H9 (cell line): ENCODE measurements around the gene MSI2. TPM values are rescaled to one million over a fixed set of nuclear protein-coding genes. Genes with fewer than 3 reads are reported as not detected.

Experiments
- DNase-seq: peaks from one replicate; pipeline ENCODE4 v3.0.0-alpha.2; 2017
- H2AFZ ChIP-seq: one replicate; pipeline ENCODE4 v1.6.1; 2013; ENCODE audit warnings: mild to moderate bottlenecking, low read length, control low read depth, moderate library complexity
- H2AK5ac ChIP-seq: 2 replicates; pipeline ENCODE4 v1.6.1; 2013; ENCODE audit warnings: low read length, control low read depth, mixed read lengths; ENCODE audit not compliant: insufficient read length
- H2BK120ac ChIP-seq: one replicate; pipeline ENCODE4 v1.6.1; 2013; ENCODE audit warnings: low read depth, mild to moderate bottlenecking, low read length, control low read depth, inconsistent platforms; ENCODE audit not compliant: poor library complexity, severe bottlenecking
- H2BK12ac ChIP-seq: 2 replicates; pipeline ENCODE4 v1.6.1; 2013; ENCODE audit warnings: low read length, control low read depth, mixed read lengths, low read depth; ENCODE audit not compliant: insufficient read length
- H2BK15ac ChIP-seq: 2 replicates; pipeline ENCODE4 v1.6.1; 2013; ENCODE audit warnings: low read depth, low read length, control low read depth
- H2BK20ac ChIP-seq: one replicate; pipeline ENCODE4 v1.6.1; 2013; ENCODE audit warnings: low read depth, mild to moderate bottlenecking, low read length, control low read depth, inconsistent platforms; ENCODE audit not compliant: poor library complexity, severe bottlenecking
- H2BK5ac ChIP-seq: 2 replicates; pipeline ENCODE4 v1.6.1; 2013; ENCODE audit warnings: low read length, control low read depth, mixed read lengths; ENCODE audit not compliant: insufficient read length
- H3K14ac ChIP-seq: 2 replicates; pipeline ENCODE4 v1.6.1; 2013; ENCODE audit warnings: low read length, control low read depth; ENCODE audit not compliant: insufficient read depth
- H3K18ac ChIP-seq: 2 replicates; pipeline ENCODE4 v1.6.1; 2013; ENCODE audit warnings: low read depth, mild to moderate bottlenecking, mixed read lengths, low read length, control low read depth; ENCODE audit not compliant: insufficient read length
- H3K23ac ChIP-seq: 2 replicates; pipeline ENCODE4 v1.6.1; 2013; ENCODE audit warnings: low read length, control low read depth, mixed read lengths, low read depth; ENCODE audit not compliant: insufficient read length
- H3K23me2 ChIP-seq: 2 replicates; pipeline ENCODE4 v1.6.1; 2013; ENCODE audit warnings: low read depth, mild to moderate bottlenecking, mixed read lengths, low read length, control low read depth; ENCODE audit not compliant: insufficient read length, poor library complexity, severe bottlenecking
- H3K27ac ChIP-seq: 2 replicates; pipeline ENCODE4 v1.5.1; 2013; ENCODE audit warnings: low read length, control low read depth, mixed read lengths, low read depth; ENCODE audit not compliant: insufficient read length
- H3K27me3 ChIP-seq: 2 replicates; pipeline ENCODE4 v1.6.1; 2013; ENCODE audit warnings: low read length, control low read depth, inconsistent platforms; ENCODE audit not compliant: insufficient read depth
- H3K4ac ChIP-seq: 2 replicates; pipeline ENCODE4 v1.6.1; 2013; ENCODE audit warnings: low read depth, mild to moderate bottlenecking, control low read depth, inconsistent platforms, low read length, moderate library complexity
- H3K4me1 ChIP-seq: 2 replicates; pipeline ENCODE4 v1.6.1; 2013; ENCODE audit warnings: low read length, control low read depth, inconsistent platforms; ENCODE audit not compliant: insufficient read depth
- H3K4me2 ChIP-seq: 2 replicates; pipeline ENCODE4 v1.6.1; 2013; ENCODE audit warnings: low read length, control low read depth, mixed read lengths; ENCODE audit not compliant: insufficient read length, insufficient read depth
- H3K56ac ChIP-seq: 2 replicates; pipeline ENCODE4 v1.6.1; 2013; ENCODE audit warnings: low read depth, mild to moderate bottlenecking, mixed read lengths, low read length, control low read depth; ENCODE audit not compliant: insufficient read length
- H3K79me1 ChIP-seq: 2 replicates; pipeline ENCODE4 v1.6.1; 2013; ENCODE audit warnings: low read depth, mild to moderate bottlenecking, moderate library complexity, low read length, control low read depth, inconsistent platforms; ENCODE audit not compliant: insufficient read depth, poor library complexity, severe bottlenecking
- H3K79me2 ChIP-seq: 2 replicates; pipeline ENCODE4 v1.6.1; 2013; ENCODE audit warnings: low read length, control low read depth, inconsistent platforms; ENCODE audit not compliant: insufficient read depth
- H3K9ac ChIP-seq: 2 replicates; pipeline ENCODE4 v1.6.1; 2013; ENCODE audit warnings: low read length, control low read depth, mixed read lengths; ENCODE audit not compliant: insufficient read length; ENCODE audit errors: extremely low read depth
- H3K9me3 ChIP-seq: one replicate; pipeline ENCODE4 v1.6.1; 2013; ENCODE audit warnings: low read depth, low read length, inconsistent platforms; ENCODE audit not compliant: control insufficient read depth
- H3T11ph ChIP-seq: one replicate; pipeline ENCODE4 v1.6.1; 2013; ENCODE audit warnings: mild to moderate bottlenecking, low read length, control low read depth, inconsistent platforms
- H4K20me1 ChIP-seq: one replicate; pipeline ENCODE4 v1.6.1; 2013; ENCODE audit not compliant: control insufficient read depth, insufficient read length, insufficient read depth
- H4K5ac ChIP-seq: 2 replicates; pipeline ENCODE4 v1.6.1; 2013; ENCODE audit warnings: low read depth, mild to moderate bottlenecking, mixed read lengths, low read length, control low read depth; ENCODE audit not compliant: insufficient read length
- H4K8ac ChIP-seq: replicated peaks from 2 replicates; pipeline ENCODE4 v1.6.1; 2013; ENCODE audit warnings: low read length, control low read depth, mixed read lengths, low read depth; ENCODE audit not compliant: insufficient read length
- H4K91ac ChIP-seq: 2 replicates; pipeline ENCODE4 v1.6.1; 2013; ENCODE audit warnings: low read depth, mild to moderate bottlenecking, moderate library complexity, mixed read lengths, low read length, control low read depth; ENCODE audit not compliant: insufficient read length
- H3K27ac Mint-ChIP-seq, 3 experiments: 2 replicates in 2 of 3; 3 replicates in 1 of 3; pipeline ENCODE4 v1.8.0; 2020 to 2021; ENCODE audit warnings: mixed read lengths in 3 of 3, mild to moderate bottlenecking in 1 of 3, moderate library complexity in 1 of 3
- H3K27me3 Mint-ChIP-seq: 2 replicates; pipeline ENCODE4 v1.8.0; 2021; ENCODE audit warnings: low read depth, mild to moderate bottlenecking, moderate library complexity, mixed read lengths
- H3K36me3 Mint-ChIP-seq, 3 experiments: 2 replicates in 2 of 3; 3 replicates in 1 of 3; pipeline ENCODE4 v1.8.0; 2020 to 2021; ENCODE audit warnings: low read depth in 3 of 3, mixed read lengths in 3 of 3; ENCODE audit not compliant: insufficient read depth in 1 of 3
- H3K4me1 Mint-ChIP-seq, 2 experiments: 2 replicates each; pipeline ENCODE4 v1.8.0; 2020; ENCODE audit warnings: mixed read lengths in 2 of 2
- H3K4me3 Mint-ChIP-seq, 2 experiments: 2 replicates in 1 of 2; 3 replicates in 1 of 2; pipeline ENCODE4 v1.8.0; 2020 to 2021; ENCODE audit warnings: mild to moderate bottlenecking in 2 of 2, mixed read lengths in 2 of 2, moderate library complexity in 1 of 2
- H3K9me3 Mint-ChIP-seq, 2 experiments: 2 replicates in 1 of 2; 3 replicates in 1 of 2; pipeline ENCODE4 v1.8.0; 2020; ENCODE audit warnings: mild to moderate bottlenecking in 2 of 2, mixed read lengths in 2 of 2, moderate library complexity in 1 of 2
- CTCF ChIP-seq: fragments of 200-600 bp; sonication (generic); conservative IDR thresholded peaks from 3 replicates; pipeline ENCODE4 v1.8.0; 2021; ENCODE audit warnings: antibody characterized with exemption, mild to moderate bottlenecking
- WGBS: extraction: QIAGEN DNeasy Blood & Tissue Kit; methylation state at CpG from one replicate; pipeline ENCODE4 v1.1.7; 2013; ENCODE audit warnings: missing lambda C conversion rate, low lambda C conversion rate, mixed read lengths; ENCODE audit not compliant: insufficient read length; ENCODE audit errors: extremely low coverage; 5-methylcytosine and 5-hydroxymethylcytosine counted together
- total RNA-seq: library from RNA; stranded (reverse); gene quantifications from 2 replicates; pipeline ENCODE4 v1.2.1, GENCODE V29; 2021

MSI2 gene
- total RNA-seq, 1 experiment from 2014 or later: 98.5 TPM

- Histone ChIP-seq H2BK120ac (no peak overlapping the region), H3K4ac (no peak overlapping the region), H3K27ac (no peak overlapping the region), H3K9ac (no peak overlapping the region), H3K4me1 (no peaks in the 10 kb centered on the region), H3K9me3 (no peaks in the 10 kb centered on the region), H4K8ac (no peak overlapping the region), H3K56ac (no peak overlapping the region), H2BK5ac (no peak overlapping the region), H3K23ac (no peak overlapping the region), H3K18ac (no peak overlapping the region), H4K91ac (no peak overlapping the region), H3K79me1 (no peaks in the 10 kb centered on the region), H3T11ph (no peak overlapping the region), H2BK12ac (no peak overlapping the region), H4K20me1 (no peaks in the 10 kb centered on the region), H2BK15ac (no peak overlapping the region), H4K5ac (no peak overlapping the region), H2AFZ (no peak overlapping the region), H3K4me2 (no peak overlapping the region), H3K23me2 (no peaks in the 10 kb centered on the region), H3K27me3 (no peaks in the 10 kb centered on the region), H2BK20ac (no peak overlapping the region), H3K79me2 (no peaks in the 10 kb centered on the region), H2AK5ac (no peak overlapping the region), H3K14ac (no peak overlapping the region)
- Mint-ChIP-seq H3K4me3 (no peak overlapping the region), H3K27ac (no peak overlapping the region), H3K9me3 (no peaks in the 10 kb centered on the region), H3K36me3 (no peaks in the 10 kb centered on the region), H3K4me1 (peaks cover 18 to 27% of the 10 kb centered on the region in 2 experiments), H3K27me3 (peaks cover 16% of the 10 kb centered on the region)
- no peak for TF ChIP-seq CTCF
- no peak for DNase-seq
- no CpG with 5 or more reads among the region's 1 CpG for WGBS
Measured at GRCh38 chr17:57703273-57703672, 446.9 kb downstream of the MSI2 start.
